Mucosa of gallbladder (tissue), 1 donor: ENCODE results near the gene RBM28. TPM values are rescaled to one million over a fixed set of nuclear protein-coding genes. Genes with fewer than 3 reads are reported as not detected.
"Not testable (repeated sequence)": the region's sequence is repeated elsewhere in the genome, so short reads cannot be mapped to it uniquely, and the experiment has no call there.

Experiments used
- DNase-seq: peaks from one replicate; pipeline ENCODE4 v3.0.0-alpha.2; 2020; ENCODE audit warnings: low spot score
- total RNA-seq: library from RNA; stranded (reverse); gene quantifications from one replicate; pipeline ENCODE4 v1.2.1, GENCODE V29; 2021
- donor health status: DM: no; HTN: no; CAD: no.

Gene RBM28
- total RNA-seq, 1 donor from 2014 or later, result 23.5 TPM

DNA sequence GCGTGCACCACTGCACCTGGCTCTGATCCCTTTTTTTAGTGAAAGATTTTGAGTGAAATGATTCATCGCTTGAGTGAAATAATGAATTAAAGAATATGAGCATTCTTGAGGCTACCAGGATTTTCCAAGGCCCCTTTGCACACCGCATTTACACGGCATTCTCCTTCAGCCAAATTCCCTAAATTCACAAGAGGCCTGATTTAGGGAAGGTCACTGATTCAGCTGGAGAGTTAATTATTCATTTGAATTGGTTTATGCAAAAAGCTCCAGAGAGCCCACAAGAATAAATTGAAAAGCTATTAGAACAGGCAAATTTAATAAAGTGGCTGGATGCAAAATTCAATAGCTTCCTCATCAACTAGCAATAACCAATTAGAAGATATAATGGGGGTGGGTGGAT is 56.2 kb downstream of the RBM28 start:
- no peak for DNase-seq

DNA sequence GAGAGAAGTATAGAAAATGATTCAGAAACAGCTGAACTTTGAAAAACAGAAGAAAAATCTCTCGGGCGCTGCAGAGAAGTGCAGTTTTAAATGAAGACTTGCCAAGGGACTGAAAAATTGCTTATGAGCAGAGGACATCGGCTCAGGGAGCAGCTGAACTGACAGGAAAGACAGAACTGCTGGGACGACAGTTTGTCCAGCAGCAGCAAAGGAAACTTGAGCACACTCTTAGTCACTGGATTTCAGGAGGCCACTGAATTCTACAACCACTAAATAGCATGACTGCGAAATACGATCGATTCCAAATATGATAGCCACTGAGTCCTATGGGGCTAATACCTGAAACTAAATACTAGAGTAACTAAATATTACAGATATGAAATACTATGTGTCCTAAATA is 59.6 kb downstream of the RBM28 start:
- DNase-seq, result no peak

DNA sequence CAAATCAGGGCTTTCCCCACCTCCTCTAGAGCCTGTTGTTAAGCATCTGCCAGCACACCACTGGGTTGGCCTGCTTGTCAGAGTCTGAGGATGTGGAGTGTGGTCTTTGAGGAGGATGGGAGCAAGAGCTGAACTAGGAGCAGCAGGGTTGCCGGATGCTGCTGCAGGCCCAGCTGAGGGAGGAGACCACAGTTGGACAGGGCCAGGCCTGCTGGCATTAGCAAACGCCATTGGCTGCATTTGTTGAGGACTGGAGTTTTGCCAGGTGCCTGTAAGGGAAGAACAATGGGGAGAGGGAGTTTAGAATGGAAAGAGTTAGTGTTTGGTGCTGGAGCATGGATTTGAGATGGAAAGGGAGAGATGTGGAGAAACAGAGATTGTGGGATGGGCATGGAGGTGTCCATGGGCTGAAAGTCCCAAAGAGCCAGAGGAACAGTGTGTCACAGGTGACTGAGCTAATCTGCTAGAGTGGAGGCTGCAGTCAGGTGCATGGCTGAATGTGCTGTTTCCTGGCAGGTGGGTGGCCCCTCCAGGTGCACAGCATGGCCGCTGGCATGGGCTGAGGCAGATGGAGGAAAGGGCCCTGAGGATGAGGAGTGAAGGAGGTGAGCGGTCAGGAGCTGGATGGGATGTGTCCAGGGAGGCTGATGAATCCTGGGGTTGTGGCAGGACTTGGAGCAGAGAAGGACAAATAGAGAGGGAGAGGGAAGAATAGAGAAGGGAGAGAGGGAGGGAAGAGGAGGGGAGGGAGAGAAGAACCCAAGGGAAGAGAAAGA is 61.9 kb downstream of the RBM28 start:
- DNase-seq, result no peak

DNA sequence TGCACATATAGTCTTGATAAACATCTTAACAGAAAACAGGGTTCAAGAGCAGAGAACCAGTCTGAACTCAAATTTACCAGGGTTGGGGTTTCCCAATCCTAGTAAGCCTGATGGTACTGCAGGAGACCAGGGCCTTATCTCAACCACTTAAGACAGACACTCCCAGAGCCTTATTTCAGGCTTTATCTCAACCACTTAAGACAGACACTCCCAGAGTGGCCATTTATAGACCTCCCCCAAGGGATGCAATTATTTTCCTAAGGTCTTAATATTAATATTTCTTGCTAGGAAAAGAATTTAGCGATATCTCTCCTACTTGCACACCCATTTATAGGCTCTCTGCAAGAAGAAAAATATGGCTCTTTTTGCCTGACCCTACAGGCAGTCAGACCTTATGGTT is 63.3 kb downstream of the RBM28 start:
- not testable (repeated sequence) for DNase-seq

DNA sequence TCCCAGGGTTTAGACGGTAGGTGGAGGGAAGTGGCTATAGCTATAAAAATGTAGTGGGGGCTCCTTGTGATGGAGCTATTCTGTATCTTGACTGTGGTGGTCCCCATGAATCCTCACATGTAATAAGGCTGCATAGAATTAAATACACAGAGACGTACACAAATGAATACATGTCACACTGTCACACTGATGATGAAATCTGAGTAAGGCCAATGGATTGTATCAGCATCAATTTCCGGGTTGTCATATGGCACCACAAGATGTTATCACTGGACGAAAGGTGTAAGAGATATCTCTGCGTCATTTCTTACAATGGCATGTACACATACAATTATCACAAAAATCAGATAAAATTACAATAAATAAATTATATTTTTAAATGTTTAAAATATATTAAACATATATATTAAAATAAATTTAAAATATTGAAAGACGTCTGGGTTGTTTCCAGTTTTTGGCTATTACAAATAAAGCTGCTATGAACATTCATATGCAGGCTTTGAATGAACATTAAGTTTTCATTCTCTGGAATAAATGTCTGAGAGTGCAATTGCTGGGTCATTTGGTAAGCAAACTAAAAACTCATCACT is 64.5 kb downstream of the RBM28 start:
- DNase-seq, result no peak

- no peak for DNase-seq
Observed at GRCh38 chr7:128278366-128278765, 65.3 kb downstream of the RBM28 start.

DNA sequence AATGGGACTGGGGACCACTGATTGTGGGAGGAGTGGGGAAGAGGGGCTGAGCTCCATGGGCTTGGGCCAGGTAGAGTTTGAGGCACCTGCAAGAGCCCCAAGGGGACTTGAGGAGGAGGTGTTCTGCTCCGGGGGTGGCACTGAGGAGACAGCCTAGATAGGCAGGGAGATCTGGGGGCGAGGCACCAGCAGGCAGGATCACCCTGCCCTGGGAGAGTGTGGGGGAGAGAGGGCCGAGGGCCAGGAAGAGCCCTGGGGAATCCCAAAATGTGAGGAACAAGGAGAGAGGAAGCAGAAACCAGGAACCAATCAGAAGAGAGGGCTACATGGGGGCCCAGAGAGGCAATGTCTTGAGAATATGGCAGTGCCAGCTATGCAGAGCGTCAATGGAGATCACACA is 68.0 kb downstream of the RBM28 start:
- no peak for DNase-seq

DNA sequence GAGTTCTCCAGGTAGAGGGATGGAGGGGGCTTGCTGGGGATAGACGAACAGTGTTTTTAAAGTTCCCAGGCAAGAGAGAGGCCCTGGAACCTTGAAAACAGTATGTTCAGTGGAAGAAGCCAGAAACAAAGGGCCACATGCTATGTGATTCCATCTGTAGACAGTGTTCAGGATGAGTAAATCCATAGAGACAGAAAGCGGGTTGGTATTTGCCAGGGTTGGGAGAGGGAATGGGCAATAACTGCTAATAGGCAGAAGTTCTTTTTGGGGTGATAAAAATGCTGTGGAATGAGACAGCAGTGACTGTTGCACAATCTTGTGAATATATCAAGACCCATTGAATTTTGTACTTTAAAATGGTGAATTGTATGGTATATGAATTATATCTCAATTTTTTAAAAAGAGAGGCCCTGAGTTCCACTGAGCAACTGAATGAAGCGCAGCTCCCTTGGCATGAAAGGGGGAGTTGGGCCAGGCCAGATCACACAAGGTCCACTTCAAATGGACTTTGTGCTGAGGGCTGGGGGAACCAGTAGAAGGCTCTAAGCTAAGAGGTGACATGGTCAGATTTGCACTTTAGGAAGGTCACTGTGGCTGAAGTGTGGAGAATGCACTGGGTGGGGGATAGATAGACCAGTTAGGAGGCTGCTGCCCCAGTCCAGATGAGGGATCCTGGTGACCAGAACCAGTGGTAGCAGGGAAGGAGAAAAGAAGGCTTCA is 68.7 kb downstream of the RBM28 start:
- DNase-seq, result no peak

GRCh38 chr7:128274246-128274883 is 69.3 kb downstream of the RBM28 start:
- no peak for DNase-seq

DNA sequence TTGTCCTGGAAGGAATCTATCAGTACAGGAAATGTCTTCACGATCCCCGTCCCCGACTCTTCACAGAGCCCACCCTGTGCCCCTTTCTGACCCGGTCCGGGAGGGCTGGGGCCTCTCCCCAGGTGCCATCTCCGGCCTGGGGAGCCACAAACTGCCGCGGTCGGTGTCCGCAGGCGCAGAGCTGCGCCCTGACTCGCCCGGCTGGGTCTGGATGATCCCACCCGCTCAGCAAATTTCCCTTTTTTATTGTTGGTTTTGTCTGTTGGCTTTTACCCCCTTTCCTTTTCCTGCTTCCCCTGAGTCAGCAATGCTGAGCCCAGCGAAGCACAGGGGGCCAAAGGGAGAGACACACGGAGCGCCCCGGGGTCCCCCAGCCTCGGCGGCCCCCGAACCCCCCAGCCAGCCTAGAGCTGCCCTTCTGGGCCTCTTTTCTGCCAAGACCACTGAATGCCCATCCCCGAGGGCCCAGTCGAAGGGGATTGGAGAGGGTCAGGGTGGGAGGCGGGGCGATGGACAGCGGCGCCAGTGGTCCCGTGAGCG is 71.7 kb downstream of the RBM28 start:
- no peak for DNase-seq

DNA sequence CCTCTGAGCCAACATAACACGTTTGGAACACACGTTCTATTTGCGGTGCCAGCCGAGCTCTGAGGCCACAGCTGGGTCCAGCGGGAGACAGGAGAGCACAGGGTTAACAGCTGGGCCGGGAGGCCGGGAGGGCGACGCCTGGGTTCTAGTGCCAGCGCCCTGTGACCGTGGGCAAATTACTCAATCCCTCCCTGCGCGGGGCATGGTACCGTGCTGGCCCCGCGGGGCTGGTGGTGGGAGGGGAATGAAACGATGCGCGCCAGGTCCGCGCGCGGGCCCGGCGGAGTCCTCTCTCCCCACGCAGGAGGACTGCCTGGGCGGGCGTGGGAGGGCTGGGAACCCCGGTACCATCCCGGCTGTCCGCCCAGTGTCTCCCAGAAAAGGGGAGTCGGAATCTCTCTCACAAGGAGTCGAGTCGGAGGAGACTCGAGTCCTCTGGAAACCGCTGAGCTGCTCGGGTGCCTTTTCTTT is 72.2 kb downstream of the RBM28 start:
- no peak for DNase-seq

GRCh38 chr7:128270826-128271272 is 72.9 kb downstream of the RBM28 start:
- DNase-seq, result no peak

DNA sequence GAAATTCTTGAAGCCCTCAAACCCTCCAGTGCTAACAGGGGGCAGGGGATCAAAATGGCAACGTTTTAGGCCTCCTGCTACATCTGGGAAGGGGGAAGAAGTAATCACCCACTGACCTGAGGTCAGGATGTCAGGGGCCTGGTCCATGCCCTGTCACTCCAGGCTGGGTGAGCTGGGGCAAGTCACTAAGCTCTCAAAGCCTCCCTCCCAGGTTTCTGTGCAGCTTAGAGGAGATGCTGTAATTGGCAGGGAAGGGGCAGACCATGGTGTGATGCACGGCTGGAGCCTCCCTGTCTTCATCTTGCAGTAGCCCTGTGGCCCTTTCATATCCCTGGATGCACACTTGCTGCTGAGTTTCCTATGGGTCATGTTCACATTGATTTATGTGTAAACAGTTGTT is 75.5 kb downstream of the RBM28 start:
- no peak for DNase-seq

- peak; percentile 34 for DNase-seq
Observed at GRCh38 chr7:128267595-128267924, 76.1 kb downstream of the RBM28 start.

DNA sequence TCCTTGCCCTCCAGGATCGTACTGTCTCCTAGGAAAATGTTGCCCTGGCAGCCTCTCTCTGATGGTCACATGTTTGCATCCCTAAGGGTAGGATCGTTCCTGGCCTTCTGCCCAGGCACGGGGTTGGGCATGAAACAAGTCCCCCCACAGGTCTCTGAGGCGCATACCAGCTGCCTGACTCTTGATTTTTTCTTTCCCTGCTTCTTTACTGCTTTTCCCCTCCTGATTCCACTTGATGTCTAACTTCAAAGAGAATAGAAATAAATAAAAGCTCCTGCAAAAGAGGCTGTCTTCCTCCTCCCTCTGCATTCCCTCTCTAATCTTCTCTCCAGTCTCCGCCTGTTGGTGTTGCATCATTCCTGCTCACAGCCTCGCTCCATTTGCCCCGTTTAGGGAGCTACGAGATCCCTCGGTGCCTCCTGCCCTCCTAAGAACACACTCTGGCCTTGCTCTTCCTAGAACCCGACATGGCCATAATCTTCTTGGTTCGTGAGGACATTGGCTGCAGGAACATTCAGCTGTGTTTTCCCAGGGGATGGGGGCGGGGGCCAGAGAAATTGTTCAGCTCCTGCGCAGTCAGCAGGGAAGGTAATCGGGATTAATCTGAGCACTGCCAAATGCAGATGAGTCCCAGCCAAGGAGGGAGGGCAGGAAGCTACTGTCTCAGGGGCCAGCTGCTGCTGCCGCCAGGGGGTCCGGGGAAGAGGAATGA is 76.7 kb downstream of the RBM28 start:
- DNase-seq, result peak; percentile 68

- DNase-seq, result no peak
Observed at GRCh38 chr7:128266529-128266882, 77.2 kb downstream of the RBM28 start.

DNA sequence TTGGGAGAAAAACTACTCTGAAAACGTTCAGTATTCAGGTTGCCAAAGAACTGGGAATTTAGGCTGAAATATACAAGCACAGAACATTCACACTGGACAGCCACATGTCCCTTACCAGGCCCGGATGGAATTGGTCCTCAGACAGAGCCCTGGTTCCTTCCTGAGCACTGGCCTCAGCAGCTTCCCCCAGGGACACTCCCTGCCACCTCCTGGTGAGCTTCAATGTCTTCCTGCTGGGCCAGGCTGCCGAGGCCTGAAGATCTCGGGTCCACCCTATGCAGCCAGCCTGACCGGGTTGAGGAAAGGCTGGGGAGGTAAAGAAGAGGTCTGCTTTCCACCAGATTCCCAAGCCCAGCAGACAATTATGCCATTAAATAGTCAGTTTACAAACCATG is 77.8 kb downstream of the RBM28 start:
- DNase-seq, result no peak

DNA sequence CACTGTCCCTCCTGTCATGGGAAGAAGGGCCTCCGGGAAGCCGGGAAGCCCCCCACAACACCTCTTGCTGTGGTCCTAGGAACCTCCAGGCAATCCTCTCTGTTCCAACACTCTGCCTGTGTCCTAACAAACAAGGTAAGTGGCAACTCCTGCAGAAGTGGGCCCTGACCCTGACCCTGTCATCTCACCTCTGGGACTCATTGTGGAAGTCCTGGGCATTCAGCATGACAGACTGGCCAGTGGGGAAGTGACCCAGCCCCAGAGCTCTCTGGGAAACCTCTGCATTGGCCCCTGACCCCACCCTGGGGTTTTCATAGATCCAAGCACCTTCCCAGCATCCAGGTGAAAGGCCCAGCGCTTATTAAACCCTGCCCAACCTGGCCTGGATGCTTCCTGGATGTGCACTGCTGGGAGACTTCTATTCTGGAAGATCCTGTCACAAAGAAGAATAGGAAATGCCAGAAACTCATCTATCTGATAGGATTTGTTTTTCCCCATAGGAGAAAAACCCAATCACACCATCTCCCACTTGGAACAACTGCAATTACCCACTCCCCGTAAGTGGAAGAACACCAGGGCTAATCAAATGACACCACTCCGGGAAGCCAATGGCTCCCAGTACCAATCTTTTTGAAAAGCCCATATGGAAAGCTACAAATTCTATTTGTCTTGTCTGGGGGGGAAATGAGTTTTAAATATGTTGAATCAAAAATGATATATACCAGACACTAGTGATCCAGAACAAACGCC is 78.4 kb downstream of the RBM28 start:
- DNase-seq, result no peak

- DNase-seq, result no peak
Observed at GRCh38 chr7:128264477-128264876, 79.2 kb downstream of the RBM28 start.

DNA sequence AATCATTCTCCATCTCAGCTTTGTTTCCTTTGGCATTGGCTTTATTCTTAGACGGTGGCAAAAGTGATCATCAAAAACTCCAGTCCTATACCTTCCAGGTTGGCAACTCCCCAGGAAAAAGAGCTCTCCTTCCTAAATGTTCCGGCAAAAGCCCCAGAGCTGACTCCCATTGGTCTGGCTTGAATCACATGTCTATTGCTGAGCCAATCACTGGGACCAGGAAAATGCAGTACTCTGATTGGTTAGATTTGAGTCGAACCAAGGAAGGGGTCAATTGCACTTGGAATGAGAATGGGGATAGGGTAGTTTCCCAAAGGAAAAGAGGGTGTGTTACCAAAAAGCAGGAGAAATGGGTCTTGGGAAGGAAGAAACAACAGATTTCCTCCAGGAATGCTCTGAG is 80.3 kb downstream of the RBM28 start:
- DNase-seq, result no peak
